Caco-2 (cell line): ENCODE results near the gene COL5A2. TPM values are rescaled to one million over a fixed set of nuclear protein-coding genes. Genes with fewer than 3 reads are reported as not detected.

Experiments used
- BruUV-seq: library from RNA; stranded (reverse); fragments of 400-500 nt; replicated peaks from 2 replicates; lab custom pipeline; 2021; lab: Mats Ljungman, UMichigan
- CTCF ChIA-PET: fragments of 300-600 bp; sonication (Branson Sonifier 250); formaldehyde crosslinking; loops from one replicate; lab custom pipeline; 2022; ENCODE audit warnings: antibody characterized with exemption; lab: Charles Lee
- POLR2A ChIA-PET: fragments of 300-600 bp; sonication (Branson Sonifier 250); formaldehyde crosslinking; loops from one replicate; lab custom pipeline; 2022; ENCODE audit warnings: antibody characterized with exemption; lab: Charles Lee
- DNase-seq, 2 experiments: peaks; one replicate each; pipeline versions ENCODE4 v3.0.0 to v3.0.0-alpha.2; 2020 to 2022
- H3K27me3 ChIP-seq: replicated peaks from 2 replicates; pipeline ENCODE4 v1.6.0; 2011; ENCODE audit warnings: low read length; ENCODE audit not compliant: control insufficient read depth, insufficient read depth
- H3K36me3 ChIP-seq: 2 replicates; pipeline ENCODE4 v1.5.1; 2011; ENCODE audit warnings: low read length; ENCODE audit not compliant: control insufficient read depth, insufficient read depth
- H3K4me1 ChIP-seq: fragments of 250-450 bp; sonication (Bioruptor Pico); 2 replicates; pipeline ENCODE4 v1.5.1; 2020; ENCODE audit warnings: mild to moderate bottlenecking
- H3K4me3 ChIP-seq: 2 replicates; pipeline ENCODE4 v1.5.1; 2011; ENCODE audit warnings: low read depth, mild to moderate bottlenecking, control low read depth, low read length
- H3K9me3 ChIP-seq: fragments of 250-450 bp; sonication (Bioruptor Pico); 2 replicates; pipeline ENCODE4 v1.5.1; 2020; ENCODE audit warnings: mild to moderate bottlenecking, moderate library complexity
- H3K27ac Mint-ChIP-seq: one replicate; pipeline ENCODE4 v1.8.0; 2022; ENCODE audit warnings: mixed read lengths; ENCODE audit not compliant: unreplicated experiment
- H3K27me3 Mint-ChIP-seq: one replicate; pipeline ENCODE4 v1.8.0; 2022; ENCODE audit warnings: mixed read lengths; ENCODE audit not compliant: insufficient read depth, unreplicated experiment
- H3K36me3 Mint-ChIP-seq: one replicate; pipeline ENCODE4 v1.8.0; 2022; ENCODE audit warnings: mild to moderate bottlenecking, mixed read lengths; ENCODE audit not compliant: insufficient read depth, unreplicated experiment
- H3K4me1 Mint-ChIP-seq: one replicate; pipeline ENCODE4 v1.8.0; 2022; ENCODE audit warnings: low read depth, mixed read lengths; ENCODE audit not compliant: unreplicated experiment
- H3K4me3 Mint-ChIP-seq: one replicate; pipeline ENCODE4 v1.8.0; 2022; ENCODE audit warnings: mild to moderate bottlenecking, moderate library complexity, mixed read lengths; ENCODE audit not compliant: unreplicated experiment
- H3K9me3 Mint-ChIP-seq: one replicate; pipeline ENCODE4 v1.8.0; 2022; ENCODE audit warnings: mixed read lengths; ENCODE audit not compliant: unreplicated experiment
- intact Hi-C: fragments of 100-400 bp; cut with micrococcal nuclease; formaldehyde crosslinking; loops from one replicate; pipeline ENCODE4 v1.10.0; 2022; ENCODE audit not compliant: unreplicated experiment
- total RNA-seq: library from RNA; stranded (reverse); gene quantifications from 2 replicates; pipeline ENCODE4 v1.2.3, GENCODE V29; 2022
- TF ChIP-seq, protein P1 (sequence below), 2 experiments: fragments of 200-600 bp in 1 of 2; IDR thresholded peaks; 1 replicate in 1 of 2; 2 replicates in 1 of 2; pipeline versions ENCODE4 v1.5.1 to v1.8.0; 2011 to 2022; ENCODE audit warnings: antibody characterized with exemption in 1 of 2, control low read depth in 1 of 2, inconsistent platforms in 1 of 2, low read depth in 1 of 2, low read length in 1 of 2, mild to moderate bottlenecking in 1 of 2, moderate library complexity in 1 of 2; ENCODE audit not compliant: insufficient read depth in 1 of 2, severe bottlenecking in 1 of 2, unreplicated experiment in 1 of 2

COL5A2 gene
- total RNA-seq, 1 experiment from 2014 or later = 244 TPM

DNA sequence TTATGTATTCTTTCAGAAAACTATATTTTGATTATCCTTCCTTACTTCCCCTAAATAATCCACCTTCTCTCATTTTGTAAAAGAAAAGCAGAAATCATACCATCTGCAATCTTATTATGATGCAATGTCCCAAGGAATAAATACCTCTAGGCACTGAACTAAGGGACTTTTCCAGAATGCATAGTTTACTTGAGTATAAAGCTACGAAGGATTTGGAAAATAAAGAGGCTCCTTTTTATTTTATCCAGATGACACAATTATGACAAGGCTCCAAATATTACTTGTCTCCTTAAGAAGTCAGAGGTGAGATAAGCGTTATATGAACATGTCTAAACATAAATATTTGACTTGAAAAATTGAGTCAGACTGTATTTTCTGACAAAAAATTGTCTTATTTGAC lies 133.2 kb downstream of the COL5A2 start:
- Histone ChIP-seq H3K9me3 (no peaks in the 10 kb centered on the region), H3K36me3 (no peaks in the 10 kb centered on the region; the same call in none of the 2 replicates), H3K4me3 (no peak overlapping the region), H3K27me3 (no peaks in the 10 kb centered on the region), H3K4me1 (peaks cover 32% of the 10 kb centered on the region)
- H3K27me3 Mint-ChIP-seq = no peaks in the 10 kb centered on the region
- TF ChIP-seq, protein P1, sequence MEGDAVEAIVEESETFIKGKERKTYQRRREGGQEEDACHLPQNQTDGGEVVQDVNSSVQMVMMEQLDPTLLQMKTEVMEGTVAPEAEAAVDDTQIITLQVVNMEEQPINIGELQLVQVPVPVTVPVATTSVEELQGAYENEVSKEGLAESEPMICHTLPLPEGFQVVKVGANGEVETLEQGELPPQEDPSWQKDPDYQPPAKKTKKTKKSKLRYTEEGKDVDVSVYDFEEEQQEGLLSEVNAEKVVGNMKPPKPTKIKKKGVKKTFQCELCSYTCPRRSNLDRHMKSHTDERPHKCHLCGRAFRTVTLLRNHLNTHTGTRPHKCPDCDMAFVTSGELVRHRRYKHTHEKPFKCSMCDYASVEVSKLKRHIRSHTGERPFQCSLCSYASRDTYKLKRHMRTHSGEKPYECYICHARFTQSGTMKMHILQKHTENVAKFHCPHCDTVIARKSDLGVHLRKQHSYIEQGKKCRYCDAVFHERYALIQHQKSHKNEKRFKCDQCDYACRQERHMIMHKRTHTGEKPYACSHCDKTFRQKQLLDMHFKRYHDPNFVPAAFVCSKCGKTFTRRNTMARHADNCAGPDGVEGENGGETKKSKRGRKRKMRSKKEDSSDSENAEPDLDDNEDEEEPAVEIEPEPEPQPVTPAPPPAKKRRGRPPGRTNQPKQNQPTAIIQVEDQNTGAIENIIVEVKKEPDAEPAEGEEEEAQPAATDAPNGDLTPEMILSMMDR (IDR thresholded peaks at IDR 0.05; ENCODE audit: insufficient read depth in 1 of 2, low read depth in 1 of 2, low read length in 1 of 2, severe bottlenecking in 1 of 2, unreplicated experiment in 1 of 2) = no peak
- no peak overlapping the region for H3K4me3 Mint-ChIP-seq
- intact Hi-C loops = no loop called here
- CTCF ChIA-PET = no interaction called here
- DNase-seq = no peak
- POLR2A ChIA-PET = no interaction called here
- peaks cover 17% of the 10 kb centered on the region for H3K4me1 Mint-ChIP-seq
- no TSS peak for BruUV-seq
- peaks cover 10% of the 10 kb centered on the region for H3K9me3 Mint-ChIP-seq
- no peak overlapping the region for H3K27ac Mint-ChIP-seq
- H3K36me3 Mint-ChIP-seq = peaks cover 58% of the 10 kb centered on the region

DNA sequence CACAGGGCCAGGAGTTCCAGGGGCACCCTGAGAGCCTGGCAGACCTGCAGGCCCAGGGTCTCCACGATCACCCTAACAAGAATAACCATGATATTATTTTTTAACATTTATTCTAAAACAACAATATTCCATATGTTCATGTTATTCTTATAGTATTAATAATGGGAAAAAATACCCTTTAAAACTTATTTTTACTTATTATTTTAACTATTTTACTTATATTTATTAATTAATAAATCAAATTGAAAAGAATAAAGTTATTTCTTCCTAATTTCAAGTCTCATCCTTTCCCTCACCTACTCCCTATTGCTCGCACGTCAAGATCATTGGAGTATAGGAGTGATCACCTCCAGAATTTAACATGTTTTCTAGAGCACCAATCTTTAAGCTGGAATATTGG lies 133.7 kb downstream of the COL5A2 start:
- H3K27ac Mint-ChIP-seq = no peak overlapping the region
- ChIA-PET POLR2A (no interaction called here), CTCF (no interaction called here)
- DNase-seq = no peak
- Histone ChIP-seq H3K4me1 (peaks cover 27% of the 10 kb centered on the region), H3K9me3 (no peaks in the 10 kb centered on the region), H3K27me3 (no peaks in the 10 kb centered on the region), H3K4me3 (no peak overlapping the region), H3K36me3 (no peaks in the 10 kb centered on the region; the same call in none of the 2 replicates)
- H3K27me3 Mint-ChIP-seq = no peaks in the 10 kb centered on the region
- no peak overlapping the region for H3K4me3 Mint-ChIP-seq
- H3K9me3 Mint-ChIP-seq = peaks cover 10% of the 10 kb centered on the region
- peaks cover 55% of the 10 kb centered on the region for H3K36me3 Mint-ChIP-seq
- TF ChIP-seq, protein P1 (IDR thresholded peaks at IDR 0.05; ENCODE audit: insufficient read depth in 1 of 2, low read depth in 1 of 2, low read length in 1 of 2, severe bottlenecking in 1 of 2, unreplicated experiment in 1 of 2) = no peak
- intact Hi-C loops = no loop called here
- H3K4me1 Mint-ChIP-seq = peaks cover 17% of the 10 kb centered on the region
- BruUV-seq = no TSS peak

DNA sequence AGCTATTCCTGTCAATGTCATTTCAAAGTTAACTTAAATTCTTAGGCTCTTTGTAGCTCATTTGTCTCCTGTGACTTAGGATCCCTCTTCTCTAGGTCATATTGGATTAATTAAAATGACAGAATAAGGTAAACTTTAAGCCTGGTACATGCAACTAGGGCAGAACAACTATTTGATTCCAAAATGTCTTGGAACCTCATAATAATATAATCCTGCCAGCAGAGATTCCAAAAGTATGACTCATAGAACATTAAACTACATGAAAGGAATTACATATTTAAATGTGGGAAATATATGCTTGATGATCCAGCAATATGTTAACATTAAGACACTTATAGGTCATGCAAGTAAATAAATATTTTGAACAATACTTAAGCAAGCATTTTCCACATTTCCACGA lies 142.0 kb downstream of the COL5A2 start:
- Mint-ChIP-seq H3K4me3 (no peak overlapping the region), H3K36me3 (peaks cover 29% of the 10 kb centered on the region), H3K4me1 (no peaks in the 10 kb centered on the region), H3K27ac (no peak overlapping the region), H3K27me3 (no peaks in the 10 kb centered on the region), H3K9me3 (no peaks in the 10 kb centered on the region)
- ChIA-PET POLR2A (no interaction called here), CTCF (no interaction called here)
- intact Hi-C loops = no loop called here
- DNase-seq = no peak
- BruUV-seq = no TSS peak
- Histone ChIP-seq H3K4me1 (no peaks in the 10 kb centered on the region), H3K9me3 (0 out of 2 replicates have a peak, but pooled peaks cover 3% of the 10 kb centered on the region), H3K27me3 (no peaks in the 10 kb centered on the region), H3K36me3 (peaks cover 1% of the 10 kb centered on the region; the same call in 1 of the 2 replicates), H3K4me3 (no peak overlapping the region)
- TF ChIP-seq, protein P1 (IDR thresholded peaks at IDR 0.05; ENCODE audit: insufficient read depth in 1 of 2, low read depth in 1 of 2, low read length in 1 of 2, severe bottlenecking in 1 of 2, unreplicated experiment in 1 of 2) = no peak
